WTC11 (cell line): Measurements from ENCODE around the gene SLC1A4. TPM values are rescaled to one million over a fixed set of nuclear protein-coding genes. Genes with fewer than 3 reads are reported as not detected.
A peak's percentile ranks its signal among the peaks of the same experiment; 100 is the strongest.

Source experiments
- ATAC-seq: fragments of 200-7000 bp; cut with Tn5 transposase; 2 replicates; pipeline ENCODE4 v1.10.0; 2021; ENCODE audit warnings: mild to moderate bottlenecking, moderate library complexity
- CTCF ChIA-PET: fragments of 300-600 bp; sonication (Branson Sonifier 250); formaldehyde crosslinking; loops from one replicate; lab custom pipeline; 2021; ENCODE audit warnings: antibody characterized with exemption; lab: Charles Lee
- POLR2A ChIA-PET: fragments of 350-600 bp; sonication (Branson Sonifier 250); formaldehyde crosslinking; loops from one replicate; lab custom pipeline; 2021; ENCODE audit warnings: antibody characterized with exemption; lab: Charles Lee
- DNase-seq: peaks from one replicate; pipeline ENCODE4 v3.0.0; 2021; ENCODE audit warnings: low spot score
- H3K27ac Mint-ChIP-seq: 2 replicates; pipeline ENCODE4 v1.8.0; 2021; ENCODE audit warnings: mixed read lengths
- H3K27me3 Mint-ChIP-seq: 2 replicates; pipeline ENCODE4 v1.8.0; 2021; ENCODE audit warnings: low read depth, mild to moderate bottlenecking, moderate library complexity, mixed read lengths
- H3K36me3 Mint-ChIP-seq: 2 replicates; pipeline ENCODE4 v1.8.0; 2021; ENCODE audit warnings: mixed read lengths
- H3K4me1 Mint-ChIP-seq: 2 replicates; pipeline ENCODE4 v1.8.0; 2022; ENCODE audit warnings: mixed read lengths
- H3K4me3 Mint-ChIP-seq: 2 replicates; pipeline ENCODE4 v1.8.0; 2021; ENCODE audit warnings: mild to moderate bottlenecking, moderate library complexity, mixed read lengths
- H3K9me3 Mint-ChIP-seq: 2 replicates; pipeline ENCODE4 v1.8.0; 2021; ENCODE audit warnings: mixed read lengths
- ATF2 ChIP-seq: sonication (generic); formaldehyde crosslinking; IDR thresholded peaks from 2 replicates; pipeline ENCODE4 v1.8.1; 2022; ENCODE audit warnings: low read depth, missing genetic modification reagents, borderline replicate concordance
- E2F4 ChIP-seq: sonication (generic); formaldehyde crosslinking; IDR thresholded peaks from 2 replicates; pipeline ENCODE4 v1.8.1; 2022; ENCODE audit warnings: low read depth, mild to moderate bottlenecking, moderate library complexity, missing genetic modification reagents, borderline replicate concordance
- ETV6 ChIP-seq: sonication (generic); formaldehyde crosslinking; IDR thresholded peaks from 2 replicates; pipeline ENCODE4 v1.8.1; 2022; ENCODE audit warnings: mild to moderate bottlenecking, missing genetic modification reagents
- FOXP1 ChIP-seq: sonication (generic); formaldehyde crosslinking; IDR thresholded peaks from 2 replicates; pipeline ENCODE4 v1.8.0; 2022; ENCODE audit warnings: missing genetic modification reagents, mild to moderate bottlenecking, moderate library complexity, borderline replicate concordance
- JUN ChIP-seq: sonication (generic); formaldehyde crosslinking; IDR thresholded peaks from 2 replicates; pipeline ENCODE4 v1.8.0; 2023; ENCODE audit warnings: mild to moderate bottlenecking, missing genetic modification reagents
- MXD4 ChIP-seq: fragments of 250-450 bp; sonication (Bioruptor Pico); IDR thresholded peaks from 2 replicates; pipeline ENCODE4 v1.8.0; 2021; ENCODE audit warnings: mild to moderate bottlenecking, moderate library complexity, borderline replicate concordance
- RORB ChIP-seq: fragments of 250-450 bp; sonication (Bioruptor Pico); IDR thresholded peaks from 2 replicates; pipeline ENCODE4 v1.9.0; 2021; ENCODE audit warnings: mild to moderate bottlenecking
- USF2 ChIP-seq: sonication (generic); formaldehyde crosslinking; IDR thresholded peaks from 2 replicates; pipeline ENCODE4 v1.8.1; 2023; ENCODE audit warnings: mild to moderate bottlenecking, missing genetic modification reagents, moderate library complexity
- ZMAT4 ChIP-seq: fragments of 250-450 bp; sonication (Bioruptor Pico); IDR thresholded peaks from 2 replicates; pipeline ENCODE4 v1.9.0; 2021; ENCODE audit warnings: mild to moderate bottlenecking
- ZNF121 ChIP-seq: sonication (generic); formaldehyde crosslinking; IDR thresholded peaks from 2 replicates; pipeline ENCODE4 v1.8.0; 2023; ENCODE audit warnings: missing genetic modification reagents
- ZNF138 ChIP-seq: sonication (generic); formaldehyde crosslinking; conservative IDR thresholded peaks from 2 replicates; pipeline ENCODE4 v1.8.1; 2022; ENCODE audit warnings: mild to moderate bottlenecking, moderate library complexity, missing genetic modification reagents
- ZNF512 ChIP-seq: sonication (generic); formaldehyde crosslinking; IDR thresholded peaks from 2 replicates; pipeline ENCODE4 v1.8.1; 2022; ENCODE audit warnings: missing genetic modification reagents, borderline replicate concordance
- ZNF532 ChIP-seq: fragments of 250-450 bp; sonication (Bioruptor Pico); IDR thresholded peaks from 2 replicates; pipeline ENCODE4 v1.9.0; 2021; ENCODE audit warnings: mild to moderate bottlenecking, borderline replicate concordance
- total RNA-seq: library from RNA; stranded (reverse); gene quantifications from 3 replicates; pipeline ENCODE4 v1.2.3, GENCODE V29; 2021

Gene SLC1A4
- total RNA-seq, 1 experiment from 2014 or later = 1.6 TPM

- H3K4me1 Mint-ChIP-seq = peaks cover 25% of the 10 kb centered on the region
These were observed 72.1 kb downstream of the SLC1A4 start for GRCh38 chr2:65061146-65061909.

GRCh38 chr2:65061910-65062339 lies 72.7 kb downstream of the SLC1A4 start:
- H3K36me3 Mint-ChIP-seq = no peaks in the 10 kb centered on the region
- TF ChIP-seq E2F4 = no peak
- no peak for TF ChIP-seq FOXP1 (CRISPR knock-in tag)
- H3K9me3 Mint-ChIP-seq = no peaks in the 10 kb centered on the region
- H3K4me1 Mint-ChIP-seq = peaks cover 23% of the 10 kb centered on the region
- DNase-seq (no peak), ATAC-seq (no peak)
- ChIA-PET POLR2A (interaction anchor here (0.7 kb wide), 1 partner anchor 377 kb away, joined by 13 read pairs; no protein-coding TSS in a partner anchor), CTCF (interaction anchor here (0.6 to 2.0 kb wide), 4 partner anchors 68 to 189 kb away, joined by 3 to 4 read pairs (median 4); partner anchors contain the start of gene RAB1A)
- no peak overlapping the region for H3K27ac Mint-ChIP-seq
- no peaks in the 10 kb centered on the region for H3K27me3 Mint-ChIP-seq
- no peak overlapping the region for H3K4me3 Mint-ChIP-seq

More at GRCh38 chr2:65061146-65061909, 72.1 kb downstream of the SLC1A4 start:
- Mint-ChIP-seq H3K36me3 (no peaks in the 10 kb centered on the region), H3K27me3 (no peaks in the 10 kb centered on the region), H3K9me3 (no peaks in the 10 kb centered on the region), H3K27ac (no peak overlapping the region), H3K4me3 (no peak overlapping the region)
- ChIA-PET CTCF (interaction anchor here (1.1 to 2.0 kb wide), 3 partner anchors 69 to 126 kb away, joined by 3 to 7 read pairs (median 4); partner anchors contain the start of gene RAB1A), POLR2A (no interaction called here)
- DNase-seq = no peak
- TF ChIP-seq ZNF121 (CRISPR knock-in tag) (0 out of 2 replicates have a peak, but pooled peaks have one; percentile 27), FOXP1 (CRISPR knock-in tag) (no peak)
- ATAC-seq = no peak

- Mint-ChIP-seq H3K4me1 (peaks cover 19% of the 10 kb centered on the region), H3K27ac (peak overlapping the region; percentile 58; the same call in 1 of the 2 replicates), H3K9me3 (no peaks in the 10 kb centered on the region), H3K4me3 (no peak overlapping the region), H3K27me3 (no peaks in the 10 kb centered on the region), H3K36me3 (no peaks in the 10 kb centered on the region)
- ChIA-PET POLR2A (interaction anchor here (0.6 to 1.3 kb wide), 2 partner anchors 12 to 536 kb away, joined by 3 read pairs; no protein-coding TSS in a partner anchor), CTCF (interaction anchor here (0.6 to 3.4 kb wide), 8 partner anchors 8 to 363 kb away, joined by 3 to 39 read pairs (median 4); partner anchors contain the start of genes CEP68 and RAB1A)
- ATAC-seq = no peak
- no peak for DNase-seq
- no peak for TF ChIP-seq ZNF138 (CRISPR knock-in tag)
- TF ChIP-seq ATF2 (CRISPR knock-in tag) = no peak
- no peak for TF ChIP-seq ZNF512 (CRISPR knock-in tag)
- no peak for TF ChIP-seq ZNF532 (CRISPR knock-in tag)
- TF ChIP-seq ETV6 = no peak
- no peak for TF ChIP-seq RORB
- no peak for TF ChIP-seq USF2 (CRISPR knock-in tag)
- TF ChIP-seq MXD4 (CRISPR knock-in tag) = no peak
- no peak for TF ChIP-seq ZMAT4 (CRISPR knock-in tag)
- TF ChIP-seq JUN (CRISPR knock-in tag) = no peak
These were observed 73.9 kb downstream of the SLC1A4 start for GRCh38 chr2:65062843-65063825.
